ENCODE results near the gene SLC29A1. TPM values are rescaled to one million over a fixed set of nuclear protein-coding genes. Genes with fewer than 3 reads are reported as not detected.

SLC29A1 gene
- total RNA-seq, 1 donor from 2014 or later: 24.1 TPM

- TF ChIP-seq CTCF (IDR thresholded peaks at IDR 0.05; ENCODE audit: unreplicated experiment): no peak
- Mint-ChIP-seq H3K27me3 (no peaks in the 10 kb centered on the region), H3K4me3 (ENCODE audit: low read depth) (no peak overlapping the region), H3K36me3 (ENCODE audit: insufficient read depth) (peaks cover 8% of the 10 kb centered on the region), H3K27ac (no peak overlapping the region), H3K9me3 (ENCODE audit: low read depth) (no peaks in the 10 kb centered on the region), H3K4me1 (ENCODE audit: low read depth) (peaks cover 34% of the 10 kb centered on the region)
- no peak for DNase-seq (ENCODE audit: low spot score, unreplicated experiment)
These were observed 36.6 kb downstream of the SLC29A1 start for GRCh38 chr6:44260011-44260410.

- H3K27me3 Mint-ChIP-seq: no peaks in the 10 kb centered on the region
- H3K9me3 Mint-ChIP-seq (ENCODE audit: low read depth): no peaks in the 10 kb centered on the region
- no peak for DNase-seq (ENCODE audit: low spot score, unreplicated experiment)
- H3K4me3 Mint-ChIP-seq (ENCODE audit: low read depth): no peak overlapping the region
- peaks cover 29% of the 10 kb centered on the region for H3K4me1 Mint-ChIP-seq (ENCODE audit: low read depth)
- no peak for TF ChIP-seq CTCF (IDR thresholded peaks at IDR 0.05; ENCODE audit: unreplicated experiment)
- peaks cover 4% of the 10 kb centered on the region for H3K36me3 Mint-ChIP-seq (ENCODE audit: insufficient read depth)
- no peak overlapping the region for H3K27ac Mint-ChIP-seq
These were observed 37.3 kb downstream of the SLC29A1 start for GRCh38 chr6:44260451-44261297.

GRCh38 chr6:44261581-44261980, 38.2 kb downstream of the SLC29A1 start:
- peaks cover 21% of the 10 kb centered on the region for H3K4me1 Mint-ChIP-seq (ENCODE audit: low read depth)
- no peaks in the 10 kb centered on the region for H3K9me3 Mint-ChIP-seq (ENCODE audit: low read depth)
- no peak overlapping the region for H3K4me3 Mint-ChIP-seq (ENCODE audit: low read depth)

GRCh38 chr6:44262467-44263353, 39.3 kb downstream of the SLC29A1 start:
- DNase-seq (ENCODE audit: low spot score, unreplicated experiment): no peak
- H3K4me1 Mint-ChIP-seq (ENCODE audit: low read depth): peaks cover 18% of the 10 kb centered on the region
- no peaks in the 10 kb centered on the region for H3K9me3 Mint-ChIP-seq (ENCODE audit: low read depth)
- H3K36me3 Mint-ChIP-seq (ENCODE audit: insufficient read depth): peaks cover 4% of the 10 kb centered on the region
- H3K4me3 Mint-ChIP-seq (ENCODE audit: low read depth): peak overlapping the region; percentile 42
- H3K27ac Mint-ChIP-seq: no peak overlapping the region
- peaks cover 9% of the 10 kb centered on the region for H3K27me3 Mint-ChIP-seq
- no peak for TF ChIP-seq CTCF (IDR thresholded peaks at IDR 0.05; ENCODE audit: unreplicated experiment)

More at GRCh38 chr6:44261581-44261980, 38.2 kb downstream of the SLC29A1 start:
- peaks cover 1% of the 10 kb centered on the region for H3K27me3 Mint-ChIP-seq
- DNase-seq (ENCODE audit: low spot score, unreplicated experiment): no peak
- no peak overlapping the region for H3K27ac Mint-ChIP-seq
- no peak for TF ChIP-seq CTCF (IDR thresholded peaks at IDR 0.05; ENCODE audit: unreplicated experiment)
- H3K36me3 Mint-ChIP-seq (ENCODE audit: insufficient read depth): peaks cover 4% of the 10 kb centered on the region
